GM19240 (cell line): ENCODE data around the gene THTPA.
A peak's percentile ranks its signal among the peaks of the same experiment; 100 is the strongest.
"Not testable (repeated sequence)": the region's sequence is repeated elsewhere in the genome, so short reads cannot be mapped to it uniquely, and the experiment has no call there.

Experiments
- DNase-seq: peaks from one replicate; pipeline ENCODE4 v3.0.0; 2011; ENCODE audit warnings: low spot score; ENCODE audit not compliant: insufficient read length

The THTPA gene

DNA sequence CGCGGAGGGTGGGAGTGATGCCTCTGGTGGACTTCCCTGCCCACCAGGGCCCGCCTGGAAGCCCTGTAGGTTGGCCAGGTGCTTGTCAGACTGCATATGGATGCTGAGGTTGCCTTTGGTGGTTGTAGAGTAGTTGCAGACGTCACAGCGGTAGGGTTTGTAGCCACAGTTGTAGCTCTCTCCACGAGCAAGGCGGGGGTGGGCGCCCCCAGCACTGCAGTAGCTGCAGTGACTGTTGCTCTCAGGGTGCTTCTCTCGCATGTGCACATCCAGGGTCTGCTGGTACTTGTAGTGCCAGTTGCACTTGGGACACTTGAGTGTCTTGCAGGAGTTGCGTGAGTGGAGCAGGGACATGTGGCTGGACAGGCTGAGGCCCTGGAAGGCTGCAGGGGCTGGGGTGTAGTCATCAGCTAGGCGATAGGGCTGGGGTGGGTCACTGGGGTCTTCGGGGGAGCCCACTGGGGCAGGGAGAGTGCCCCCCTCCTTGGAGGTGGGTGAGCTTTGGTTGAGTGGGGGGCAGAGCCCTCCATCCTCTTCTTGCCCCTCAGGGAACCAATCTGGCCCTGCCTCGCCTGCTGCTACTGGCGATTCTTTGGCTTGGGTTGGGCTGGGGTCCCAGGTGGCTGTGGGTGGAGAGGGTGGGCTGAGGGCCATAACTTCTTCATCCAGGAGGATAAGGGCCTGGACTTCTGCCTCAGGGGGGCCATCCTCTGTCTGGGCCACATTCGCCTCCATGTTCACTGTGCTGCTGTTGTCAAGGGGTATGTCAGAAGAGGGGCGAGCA, 22.2 kb upstream of the THTPA start:
- no peak for DNase-seq

- no peak for DNase-seq
Measured at GRCh38 chr14:23535943-23536342, 20.1 kb upstream of the THTPA start.

DNA sequence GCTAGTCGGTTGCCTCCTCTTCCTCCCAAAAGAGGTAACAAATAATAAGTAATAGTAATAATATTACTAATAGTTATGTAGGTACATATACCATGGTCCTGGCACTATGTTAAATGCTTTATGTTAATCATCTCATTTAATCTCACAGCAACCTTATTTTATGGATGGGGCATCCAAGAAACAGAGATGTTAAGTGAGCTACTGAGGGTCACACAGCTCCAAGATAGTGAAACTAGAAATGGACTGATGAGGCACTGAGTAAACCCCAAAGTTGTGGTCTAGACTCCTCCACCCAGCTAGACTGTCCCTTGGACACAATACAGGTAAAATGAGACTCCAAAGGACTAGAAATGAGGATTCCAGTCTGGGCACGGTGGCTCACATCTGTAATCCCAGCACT, 19.6 kb upstream of the THTPA start:
- no peak for DNase-seq

GRCh38 chr14:23536906-23537305, 19.2 kb upstream of the THTPA start:
- DNase-seq = not testable (repeated sequence)

GRCh38 chr14:23537351-23538049, 18.6 kb upstream of the THTPA start:
- no peak for DNase-seq

- no peak for DNase-seq
Measured at GRCh38 chr14:23538050-23538718, 17.9 kb upstream of the THTPA start.

GRCh38 chr14:23538785-23539184, 17.3 kb upstream of the THTPA start:
- no peak for DNase-seq

DNA sequence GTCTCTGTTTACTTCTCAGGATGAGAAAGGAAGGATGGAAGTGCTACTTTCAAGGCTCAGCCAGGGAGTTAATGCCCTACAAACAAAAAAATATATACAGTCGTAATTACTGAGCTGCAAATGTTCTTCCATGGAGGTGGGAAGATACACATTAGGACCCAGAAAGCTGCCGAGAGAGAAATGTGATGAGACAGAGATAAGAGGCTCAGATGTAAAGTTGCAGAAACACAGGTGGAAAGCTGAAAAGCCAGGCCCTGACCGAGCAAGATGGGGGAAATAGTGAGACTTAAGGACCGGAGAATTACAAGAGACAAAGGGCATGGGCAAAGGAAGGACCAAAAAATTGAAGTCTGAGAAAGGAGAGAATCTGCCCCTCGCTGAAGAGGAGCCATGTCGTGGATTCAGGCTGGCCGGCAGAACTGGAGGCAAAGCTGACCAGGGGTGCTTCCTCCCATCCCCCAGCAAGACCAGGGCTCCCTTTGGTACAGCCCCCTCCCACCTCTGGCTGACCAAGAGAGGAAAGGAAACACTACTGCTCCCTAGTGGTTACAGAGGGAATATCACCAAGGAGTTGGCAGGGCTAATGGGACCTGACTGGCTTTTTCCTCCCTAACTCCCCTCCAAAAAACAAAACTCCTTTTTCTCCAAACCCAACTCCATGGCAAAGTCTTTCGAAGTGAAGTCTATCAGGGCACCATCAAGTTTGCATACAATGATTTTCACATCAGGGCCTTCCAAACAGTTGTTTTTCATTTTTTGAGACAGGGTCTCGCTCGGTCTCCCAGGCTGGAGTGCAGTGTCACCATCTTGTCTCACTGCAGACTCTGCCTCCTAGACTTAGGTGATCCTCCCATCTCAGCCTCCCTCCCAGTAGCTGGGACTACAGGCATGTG, 16.6 kb upstream of the THTPA start:
- peak; percentile 82 for DNase-seq

GRCh38 chr14:23540141-23540469, 16.0 kb upstream of the THTPA start:
- no peak for DNase-seq

GRCh38 chr14:23542261-23542660, 13.8 kb upstream of the THTPA start:
- DNase-seq = no peak

- DNase-seq = no peak
Measured at GRCh38 chr14:23543403-23543802, 12.7 kb upstream of the THTPA start.

GRCh38 chr14:23544511-23545447, 11.3 kb upstream of the THTPA start:
- DNase-seq = no peak

- DNase-seq = no peak
Measured at GRCh38 chr14:23545740-23546365, 10.2 kb upstream of the THTPA start.

DNA sequence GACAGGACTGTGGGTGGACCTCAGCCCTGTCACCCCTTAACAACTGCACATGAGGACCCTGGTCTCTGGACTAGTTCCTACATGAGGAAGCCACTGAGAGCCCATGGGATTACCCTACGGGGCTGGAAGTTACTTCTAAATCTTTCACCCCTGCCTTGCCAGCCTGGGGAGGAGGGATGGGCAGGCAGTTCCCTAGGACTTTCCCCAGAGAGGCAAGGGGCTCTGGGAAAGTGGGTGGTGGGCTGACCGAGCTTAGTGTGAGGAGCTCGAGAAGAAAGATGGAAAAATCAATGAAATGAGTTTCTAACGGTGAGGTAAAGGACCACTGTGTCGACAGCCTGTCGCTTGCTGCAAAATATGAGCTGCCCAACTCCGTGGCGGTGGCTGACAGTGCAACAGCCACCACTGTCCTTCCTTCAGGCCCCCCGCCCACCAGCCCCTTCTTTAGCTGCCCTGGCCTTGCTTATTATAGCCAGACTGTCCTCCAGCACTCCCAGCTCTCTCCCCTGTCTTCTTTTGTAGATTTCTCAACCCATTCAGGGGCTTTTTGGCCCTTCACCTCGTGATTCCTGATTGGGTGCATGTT, 9.5 kb upstream of the THTPA start:
- DNase-seq = no peak

GRCh38 chr14:23547924-23548323, 8.1 kb upstream of the THTPA start:
- DNase-seq = no peak

- no peak for DNase-seq
Measured at GRCh38 chr14:23548351-23549318, 7.4 kb upstream of the THTPA start.

DNA sequence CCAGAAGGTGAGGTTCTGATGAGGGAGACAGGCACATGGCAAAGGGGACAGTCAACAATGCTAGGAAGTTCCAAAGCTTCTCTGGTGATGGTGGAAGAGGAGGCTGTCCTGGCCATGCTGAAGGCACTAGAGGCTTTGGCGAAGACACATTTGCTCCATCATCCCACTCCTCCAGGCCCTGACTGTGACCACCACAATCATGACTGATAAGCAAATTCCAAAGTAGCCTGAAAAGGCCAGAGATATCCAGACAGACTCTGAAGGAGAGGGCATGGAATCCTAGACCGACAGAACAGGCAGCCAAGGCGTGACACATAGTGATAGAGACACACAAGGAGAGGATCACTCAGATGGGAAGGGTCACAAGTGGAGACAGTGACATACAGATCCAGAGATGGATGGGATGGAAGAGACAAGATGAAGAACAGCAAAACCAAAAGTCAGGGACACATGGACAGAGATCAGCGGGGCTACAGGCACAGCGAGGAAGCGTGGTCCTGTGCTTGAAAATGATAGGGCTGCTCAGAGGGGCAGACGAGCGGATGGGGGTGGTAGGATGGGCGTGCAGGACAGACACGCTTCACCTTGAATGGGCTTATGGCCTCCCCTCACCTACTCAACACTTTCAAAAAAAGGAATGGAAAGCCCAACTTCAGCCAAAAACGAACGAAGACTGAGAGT, 5.8 kb upstream of the THTPA start:
- DNase-seq = no peak

GRCh38 chr14:23550812-23551265, 5.2 kb upstream of the THTPA start:
- no peak for DNase-seq
